Panc1 (cell line): ENCODE data around the gene GATA5. TPM values are rescaled to one million over a fixed set of nuclear protein-coding genes. Genes with fewer than 3 reads are reported as not detected.

Source experiments
- ATAC-seq: fragments of 200-7000 bp; cut with Tn5 transposase; 2 replicates; pipeline ENCODE4 v1.9.1; 2020; ENCODE audit warnings: mild to moderate bottlenecking, moderate library complexity
- BruUV-seq: library from RNA; stranded (reverse); fragments of 400-500 nt; replicated peaks from 2 replicates; lab custom pipeline; 2021; lab: Mats Ljungman, UMichigan
- CTCF ChIA-PET: fragments of 300-600 bp; sonication (Branson Sonifier 250); formaldehyde crosslinking; loops from one replicate; lab custom pipeline; 2022; ENCODE audit warnings: antibody characterized with exemption; lab: Charles Lee
- POLR2A ChIA-PET: fragments of 300-600 bp; sonication (Branson Sonifier 250); formaldehyde crosslinking; loops from one replicate; lab custom pipeline; 2022; ENCODE audit warnings: antibody characterized with exemption; lab: Charles Lee
- DNase-seq: peaks from one replicate; pipeline ENCODE4 v3.0.0-alpha.2; 2010; ENCODE audit warnings: low read depth, low spot score
- H3K27ac ChIP-seq: 2 replicates; pipeline ENCODE4 v1.5.1; 2011; ENCODE audit warnings: mild to moderate bottlenecking, low read length, inconsistent platforms
- H3K27me3 ChIP-seq: fragments of 200-500 bp; sonication (Bioruptor generic); 2 replicates; pipeline ENCODE4 v1.6.0; 2014; ENCODE audit warnings: low read length, inconsistent platforms; ENCODE audit not compliant: control insufficient read depth, insufficient read depth
- H3K36me3 ChIP-seq: fragments of 200-500 bp; sonication (Bioruptor generic); 2 replicates; pipeline ENCODE4 v1.5.1; 2014; ENCODE audit warnings: inconsistent platforms, mild to moderate bottlenecking, low read length, moderate library complexity; ENCODE audit not compliant: control insufficient read depth, insufficient read depth
- H3K4me1 ChIP-seq: 2 replicates; pipeline ENCODE4 v1.5.1; 2011; ENCODE audit warnings: inconsistent platforms, mild to moderate bottlenecking, low read length, moderate library complexity; ENCODE audit not compliant: control insufficient read depth, insufficient read depth
- H3K4me3 ChIP-seq, 2 experiments: 2 replicates each; pipeline ENCODE4 v1.5.1; 2011 to 2012; ENCODE audit warnings: low read depth in 2 of 2, low read length in 2 of 2, mild to moderate bottlenecking in 2 of 2, inconsistent platforms in 1 of 2, moderate library complexity in 1 of 2
- H3K9me3 ChIP-seq: fragments of 200-500 bp; sonication (Bioruptor generic); 2 replicates; pipeline ENCODE4 v1.5.1; 2014; ENCODE audit warnings: low read depth, mild to moderate bottlenecking, inconsistent platforms, low read length, moderate library complexity; ENCODE audit not compliant: control insufficient read depth, insufficient read depth
- CTCF ChIP-seq: fragments of 450-650 bp; IDR thresholded peaks from 2 replicates; pipeline ENCODE4 v1.5.1; 2017; ENCODE audit warnings: mild to moderate bottlenecking
- POLR2AphosphoS5 ChIP-seq: IDR thresholded peaks from 2 replicates; pipeline ENCODE4 v1.6.1; 2012; ENCODE audit warnings: mild to moderate bottlenecking, low read depth, low read length, moderate library complexity
- REST ChIP-seq, 2 experiments: IDR thresholded peaks; 2 replicates each; pipeline ENCODE4 v1.6.1; 2011 to 2012; ENCODE audit warnings: low read depth in 2 of 2, control low read depth in 1 of 2, low read length in 1 of 2, mild to moderate bottlenecking in 1 of 2, moderate library complexity in 1 of 2; ENCODE audit not compliant: insufficient read depth in 1 of 2
- SIN3A ChIP-seq: IDR thresholded peaks from 2 replicates; pipeline ENCODE4 v1.6.1; 2012; ENCODE audit warnings: low read depth, mild to moderate bottlenecking, low read length, moderate library complexity, borderline replicate concordance; ENCODE audit not compliant: insufficient read depth
- TCF7L2 ChIP-seq: IDR thresholded peaks from 2 replicates; pipeline ENCODE4 v1.6.1; 2011; ENCODE audit warnings: mild to moderate bottlenecking, low read depth, low read length, inconsistent platforms
- in situ Hi-C: cut with HindIII; loops from 2 replicates; pipeline ENCODE4 v1.10.0; 2016; ENCODE audit warnings: low sequenced_read_pairs, low pct_unique_long_range_greater_than_20kb
- intact Hi-C: fragments of 100-400 bp; cut with micrococcal nuclease; formaldehyde crosslinking; loops from one replicate; pipeline ENCODE4 v1.10.0; 2022; ENCODE audit not compliant: unreplicated experiment
- total RNA-seq: library from RNA; stranded (reverse); gene quantifications from one replicate; pipeline ENCODE4 v1.2.1, GENCODE V29; 2021; ENCODE audit not compliant: unreplicated experiment

Gene GATA5
- total RNA-seq, 1 experiment from 2014 or later, result 53.2 TPM

GRCh38 chr20:62466806-62467537, 8.8 kb downstream of the GATA5 start:
- no TSS peak for BruUV-seq
- Histone ChIP-seq H3K4me3 (no peak overlapping the region), H3K27ac (no peak overlapping the region), H3K9me3 (no peaks in the 10 kb centered on the region), H3K4me1 (peaks cover 37% of the 10 kb centered on the region), H3K36me3 (peaks cover 2% of the 10 kb centered on the region; the same call in 1 of the 2 replicates), H3K27me3 (no peaks in the 10 kb centered on the region)
- intact Hi-C loops, result no loop called here
- TF ChIP-seq CTCF (no peak), REST (IDR thresholded peaks at IDR 0.05; ENCODE audit: insufficient read depth in 1 of 2, low read depth in 2 of 2, low read length in 1 of 2) (no peak), SIN3A (no peak), TCF7L2 (no peak), POLR2AphosphoS5 (no peak)
- CTCF ChIA-PET, result interaction anchor here (0.5 to 0.8 kb wide), 2 partner anchors 57 to 165 kb away, joined by 3 to 6 read pairs; no protein-coding TSS in a partner anchor
- in situ Hi-C loops, result no loop called here
- ATAC-seq (peak; percentile 30), DNase-seq (no peak)
- POLR2A ChIA-PET, result no interaction called here

- TF ChIP-seq REST (IDR thresholded peaks at IDR 0.05; ENCODE audit: insufficient read depth in 1 of 2, low read depth in 2 of 2, low read length in 1 of 2) (no peak), TCF7L2 (no peak), CTCF (no peak), POLR2AphosphoS5 (no peak), SIN3A (no peak)
- Histone ChIP-seq H3K4me3 (no peak overlapping the region), H3K9me3 (no peaks in the 10 kb centered on the region), H3K4me1 (peaks cover 38% of the 10 kb centered on the region), H3K27me3 (no peaks in the 10 kb centered on the region), H3K27ac (no peak overlapping the region), H3K36me3 (peaks cover 2% of the 10 kb centered on the region; the same call in 1 of the 2 replicates)
- ChIA-PET POLR2A (no interaction called here), CTCF (interaction anchor here (0.7 kb wide), 1 partner anchor 16 kb away, joined by 3 read pairs; no protein-coding TSS in a partner anchor)
- no peak for ATAC-seq
- in situ Hi-C loops (no loop called here), intact Hi-C loops (no loop called here)
- no TSS peak for BruUV-seq
- DNase-seq, result no peak
These were observed 9.6 kb downstream of the GATA5 start for GRCh38 chr20:62466072-62466760.
